Measurements from ENCODE around the gene CHRNA1.

Gene CHRNA1

DNA sequence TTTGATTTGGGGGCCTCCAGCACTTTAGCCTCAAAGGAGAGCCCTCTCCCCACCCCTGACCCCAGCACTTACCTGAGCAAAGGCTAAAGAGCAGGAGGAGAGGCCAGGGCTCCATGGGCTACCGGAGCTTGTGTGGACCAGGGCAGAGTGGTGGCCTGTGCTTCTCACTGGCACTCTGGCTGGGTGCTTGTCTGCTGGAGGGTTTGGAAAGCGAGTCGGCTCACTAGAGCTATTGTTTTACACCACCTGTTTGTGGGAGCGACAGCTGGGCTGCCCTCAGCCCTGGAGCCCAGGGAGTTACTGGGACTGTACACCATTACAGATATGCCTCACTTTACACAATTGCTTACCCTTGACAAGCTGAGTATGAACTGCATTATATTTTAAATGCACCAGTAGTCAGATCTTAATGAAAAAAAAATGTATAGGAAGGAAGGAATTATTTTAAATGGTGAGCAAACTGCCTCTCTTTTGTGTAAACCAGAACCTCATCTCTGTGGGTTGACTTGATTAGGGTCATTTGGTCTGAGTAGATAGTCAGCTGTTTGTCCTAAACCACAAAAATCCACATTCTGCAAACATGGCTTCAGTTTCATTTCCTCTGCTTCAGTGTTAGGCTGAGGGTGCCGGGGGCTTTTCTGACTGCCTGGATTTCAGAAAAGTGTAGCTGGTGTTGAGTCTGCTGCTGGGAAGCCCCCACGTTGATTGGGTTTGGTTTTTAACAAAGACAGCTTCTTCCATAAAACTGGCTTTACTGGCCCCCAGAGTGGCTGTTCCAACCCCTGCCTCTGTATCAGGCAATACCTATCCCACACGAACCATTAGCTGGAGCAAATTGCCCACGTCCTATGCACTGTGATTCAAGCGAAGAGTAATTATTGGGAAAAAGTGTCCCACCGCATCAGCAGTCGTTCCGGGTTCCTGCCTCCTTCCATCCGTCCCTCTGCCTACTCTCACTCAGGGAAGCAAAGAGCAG is at the start of gene CHRNA1:
TSS of gene CHRNA1 (minus strand) at position 193 of the 976 bp plus-strand sequence. CDS start at position 115, 78 bp downstream.
- DNase-seq: no peak

DNA sequence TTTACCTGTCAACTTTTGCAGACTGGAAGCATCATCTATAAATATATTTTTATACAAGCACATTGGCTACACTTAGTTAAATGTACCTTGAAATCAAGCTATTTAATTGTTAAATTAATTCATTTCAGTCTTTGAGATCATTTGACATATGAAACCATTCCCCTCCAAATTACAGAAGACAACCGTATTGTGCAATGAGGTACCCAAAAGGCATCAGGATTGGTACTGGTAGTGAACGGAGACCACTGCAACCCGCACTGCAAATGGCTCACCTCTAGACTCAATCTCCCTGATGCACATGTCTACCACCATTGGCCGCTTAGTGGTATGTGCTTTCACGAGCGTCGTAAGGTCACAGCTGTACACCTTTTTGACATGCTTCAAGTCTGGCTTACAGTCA is 47.8 kb upstream of the CHRNA1 start:
- no peak for DNase-seq

DNA sequence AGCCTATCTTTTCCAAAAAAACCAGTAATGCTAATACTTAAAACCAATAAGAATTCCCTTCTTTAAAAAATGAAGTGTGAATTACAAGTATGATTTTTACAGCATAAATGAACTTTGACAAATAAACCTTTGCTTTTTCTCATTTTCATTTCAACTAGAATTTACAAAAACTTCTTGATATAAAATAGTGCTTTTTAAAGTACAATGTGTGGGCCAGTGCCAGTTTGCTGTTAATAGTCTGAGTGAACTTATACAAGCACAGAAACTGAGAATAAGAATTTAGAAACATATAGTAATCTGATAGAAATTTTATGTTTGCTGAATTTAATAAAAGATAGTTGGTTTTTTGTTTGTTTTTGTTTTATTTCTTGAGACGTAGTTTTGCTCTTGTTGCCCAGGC is 43.7 kb upstream of the CHRNA1 start:
- DNase-seq: no peak

DNA sequence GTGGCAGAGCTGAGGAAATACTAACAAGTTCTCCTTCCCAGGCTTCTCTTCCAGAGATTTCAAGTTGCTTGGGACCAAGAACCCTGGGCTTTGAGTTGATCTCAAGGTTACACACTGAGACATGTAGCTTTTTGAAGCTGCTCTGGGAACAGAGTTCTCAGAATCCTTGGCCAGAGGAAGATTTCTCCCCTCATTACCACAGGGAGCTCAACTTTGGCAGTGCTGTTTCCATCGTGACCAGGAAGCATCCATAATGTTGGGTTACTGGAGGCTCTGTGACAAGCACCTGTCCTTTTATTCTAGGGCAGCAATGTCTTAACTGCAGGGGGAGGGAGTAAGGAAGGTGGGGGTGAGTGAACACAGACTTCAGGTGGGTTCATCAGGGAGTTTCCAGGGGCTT is 41.5 kb upstream of the CHRNA1 start:
- DNase-seq: no peak

DNA sequence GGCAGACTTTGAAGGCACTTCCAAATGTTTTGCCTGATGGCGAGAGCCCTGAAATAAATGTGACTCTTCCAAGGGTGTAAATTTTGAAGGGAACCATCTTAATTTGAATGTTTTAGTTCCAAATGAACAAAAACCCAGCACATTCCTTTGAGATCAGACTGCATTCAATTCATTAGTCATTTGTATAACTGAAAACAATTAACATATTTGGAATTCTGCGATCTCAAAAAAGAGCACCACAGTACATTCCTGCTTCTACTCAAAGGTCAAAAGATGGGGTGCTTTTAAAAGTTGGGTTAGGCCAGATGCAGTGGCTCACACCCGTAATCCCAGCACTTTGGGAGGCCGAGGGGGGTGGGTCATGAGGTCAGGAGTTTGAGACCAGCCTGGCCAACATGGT is 38.2 kb upstream of the CHRNA1 start:
- DNase-seq: no peak

DNA sequence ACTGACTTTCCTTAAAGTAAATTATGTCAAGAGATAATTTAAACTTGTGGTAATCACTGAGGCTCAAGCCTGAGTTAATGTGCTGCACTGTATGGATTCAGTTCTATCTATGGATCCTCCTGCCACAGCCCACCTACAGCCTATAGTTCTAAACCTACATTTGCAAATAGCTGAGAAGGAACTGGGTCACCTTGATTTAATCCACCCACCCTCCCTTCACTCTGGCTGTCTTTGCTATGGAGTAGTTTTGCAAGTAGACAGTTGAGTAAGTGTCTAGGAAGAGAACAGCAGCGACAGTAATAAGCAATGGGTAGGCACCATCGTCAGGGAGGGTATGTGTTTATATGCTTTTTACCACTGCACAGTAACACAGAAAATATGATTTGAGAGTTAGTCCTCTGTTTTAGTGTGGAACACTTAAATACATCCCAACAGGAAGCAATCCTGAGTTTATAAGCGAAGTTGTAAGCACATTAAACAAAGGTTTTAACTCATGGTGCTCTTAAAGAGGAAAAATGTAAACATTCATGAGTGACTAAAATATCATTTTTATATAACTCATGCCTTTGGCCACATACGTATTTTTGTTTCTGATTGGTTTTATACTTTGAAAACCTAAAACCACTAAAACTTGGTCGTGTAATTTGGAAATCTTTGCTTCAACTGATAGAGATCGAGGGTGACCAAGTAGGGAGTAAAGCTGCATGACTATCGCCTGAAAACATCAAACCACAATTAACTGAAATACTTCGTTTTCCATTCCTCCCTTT is 36.3 kb upstream of the CHRNA1 start:
- no peak for DNase-seq

DNA sequence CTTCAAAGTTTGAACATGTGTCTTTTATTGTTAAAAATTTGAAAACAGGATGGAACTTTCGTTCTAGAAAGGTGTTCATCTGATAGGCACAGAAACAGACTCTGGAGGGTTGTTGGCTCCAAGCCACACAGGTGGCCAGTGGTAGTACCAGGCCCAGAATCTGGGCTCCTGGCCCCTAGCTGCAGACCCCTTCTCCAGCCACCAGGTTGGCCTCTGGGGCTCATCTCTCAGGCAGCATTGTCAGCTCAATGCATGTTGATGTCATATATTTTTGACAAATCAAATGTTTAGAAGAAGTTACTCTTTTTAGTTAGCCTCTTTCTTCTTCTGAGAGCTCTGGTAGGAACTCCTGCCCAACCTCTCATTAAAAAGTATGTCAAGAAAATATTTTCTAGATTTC is 34.5 kb upstream of the CHRNA1 start:
- DNase-seq: no peak

DNA sequence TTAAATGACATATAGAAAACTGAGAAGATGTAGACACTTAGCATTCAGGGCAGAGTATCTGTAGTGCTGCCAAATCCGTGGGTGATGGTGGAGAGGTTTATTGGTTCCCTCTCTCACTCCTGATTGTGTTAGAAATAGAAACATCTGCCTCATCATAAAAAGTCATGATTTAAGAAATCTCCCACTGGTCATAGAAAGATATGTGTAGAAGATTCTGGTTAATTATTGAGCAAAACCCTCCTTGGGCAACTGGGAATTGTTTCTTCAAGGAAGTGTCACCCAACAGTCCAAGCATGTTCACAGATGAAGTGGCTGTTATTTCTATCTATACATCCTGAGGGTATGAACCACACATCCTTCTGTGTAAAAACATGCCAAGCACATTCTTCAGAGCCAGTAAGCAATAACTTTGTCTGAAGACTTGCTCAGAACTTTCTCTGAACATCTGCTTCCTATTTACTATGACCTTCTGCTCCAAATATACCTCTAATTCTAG is 33.6 kb upstream of the CHRNA1 start:
- no peak for DNase-seq

DNA sequence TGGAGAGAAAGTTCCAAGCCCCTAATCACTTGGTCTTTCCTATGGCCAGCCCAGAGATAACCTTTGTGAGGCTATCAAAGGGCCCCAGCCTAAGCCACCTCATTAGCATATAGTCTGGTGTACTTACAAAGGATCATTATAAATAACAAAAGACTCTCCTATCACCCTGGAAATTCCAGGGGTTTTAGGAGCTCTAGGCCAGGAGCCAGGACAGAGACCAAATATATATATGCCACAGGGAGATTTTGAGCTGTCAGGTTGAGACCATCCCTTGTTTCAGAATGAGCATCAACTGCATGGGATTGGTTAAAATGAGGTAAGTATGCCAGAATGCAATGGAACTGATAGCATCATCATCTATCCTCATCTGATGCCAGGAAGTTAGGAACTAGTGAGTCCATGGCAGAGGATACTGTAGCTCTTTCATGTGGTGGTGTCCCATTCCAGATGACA is 32.1 kb upstream of the CHRNA1 start:
- DNase-seq: no peak

DNA sequence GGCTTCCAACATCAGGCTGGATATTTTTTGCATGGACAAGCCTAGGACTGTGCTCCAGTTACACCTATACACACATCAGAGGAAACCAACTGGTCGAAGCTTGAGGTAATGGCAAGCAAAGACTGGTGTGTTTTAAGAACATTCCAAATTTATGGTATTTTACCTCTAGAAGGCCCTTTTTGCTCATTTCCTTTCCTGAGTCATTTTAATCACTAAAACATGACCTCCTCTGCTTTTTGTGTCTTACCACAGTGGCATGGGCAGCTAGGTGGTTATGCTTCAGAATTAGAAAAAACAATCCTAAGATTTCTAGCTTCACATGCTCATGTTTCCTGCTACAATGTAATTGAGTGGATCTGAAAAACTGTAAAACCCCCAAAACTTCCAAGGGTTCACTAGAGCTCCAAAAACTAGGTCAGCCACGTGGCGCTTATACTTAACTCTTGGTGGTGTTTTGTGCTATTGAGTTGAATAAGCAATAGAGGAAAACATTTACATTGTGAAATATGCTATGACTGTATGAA is 30.6 kb upstream of the CHRNA1 start:
- no peak for DNase-seq

DNA sequence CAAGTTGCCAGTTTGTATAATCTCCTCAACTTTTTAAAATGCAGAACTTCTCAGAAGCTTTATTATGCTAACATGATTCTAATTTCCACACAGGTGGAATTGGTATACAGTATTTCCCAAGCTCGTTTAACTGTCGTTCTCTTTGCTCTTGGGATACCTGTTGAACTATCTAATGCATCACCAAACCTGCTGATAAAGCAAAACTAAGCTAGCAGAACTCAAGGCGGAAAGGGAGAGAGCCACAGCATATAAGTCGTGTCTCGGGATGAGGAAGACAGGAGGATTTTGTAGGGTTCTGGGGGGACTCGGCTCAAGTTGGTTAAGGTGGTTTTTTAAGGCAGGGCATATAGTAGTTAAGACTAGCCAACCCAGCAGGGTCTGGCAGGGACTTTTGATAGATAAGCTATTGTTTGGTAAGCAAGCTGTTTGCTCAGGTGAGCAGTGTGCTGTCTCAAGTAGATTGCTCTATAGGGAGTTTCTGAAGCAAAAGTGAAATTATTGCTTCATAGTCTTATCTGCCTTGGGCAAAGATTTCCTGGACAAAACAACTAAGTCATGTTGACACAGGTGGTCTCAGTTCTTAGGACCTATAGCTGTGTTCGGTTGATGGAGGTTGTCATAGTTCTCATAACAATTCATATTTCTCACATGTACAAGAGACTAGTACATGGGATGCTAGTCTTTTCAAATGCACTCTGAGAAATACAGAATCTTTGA is 28.2 kb upstream of the CHRNA1 start:
- no peak for DNase-seq

DNA sequence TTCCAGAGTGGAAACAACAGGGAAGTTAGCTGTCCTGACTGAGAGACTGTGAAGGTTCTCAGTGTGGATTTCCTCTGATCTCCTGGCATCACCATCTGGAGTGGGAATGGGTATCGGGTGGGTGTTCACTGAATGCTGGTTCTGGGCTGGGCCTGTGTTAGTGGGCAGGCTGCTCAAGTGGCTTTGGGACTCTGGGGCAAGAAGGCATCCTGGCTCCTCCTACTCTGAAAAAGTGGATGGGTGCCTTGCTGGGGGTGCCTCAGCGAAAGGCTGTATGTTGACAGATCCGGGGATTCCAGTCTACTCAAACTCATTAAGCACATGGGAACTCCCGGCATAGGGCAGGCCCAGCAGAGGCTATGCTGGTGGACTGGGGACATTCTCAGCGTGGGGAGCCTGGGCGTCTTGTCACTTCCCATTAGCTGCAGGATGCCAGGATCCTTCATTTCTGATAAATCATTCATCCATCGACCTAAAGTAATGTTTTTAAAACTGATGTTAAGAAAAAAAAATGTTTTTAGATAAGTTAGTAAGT is 27.5 kb upstream of the CHRNA1 start:
- DNase-seq: no peak

DNA sequence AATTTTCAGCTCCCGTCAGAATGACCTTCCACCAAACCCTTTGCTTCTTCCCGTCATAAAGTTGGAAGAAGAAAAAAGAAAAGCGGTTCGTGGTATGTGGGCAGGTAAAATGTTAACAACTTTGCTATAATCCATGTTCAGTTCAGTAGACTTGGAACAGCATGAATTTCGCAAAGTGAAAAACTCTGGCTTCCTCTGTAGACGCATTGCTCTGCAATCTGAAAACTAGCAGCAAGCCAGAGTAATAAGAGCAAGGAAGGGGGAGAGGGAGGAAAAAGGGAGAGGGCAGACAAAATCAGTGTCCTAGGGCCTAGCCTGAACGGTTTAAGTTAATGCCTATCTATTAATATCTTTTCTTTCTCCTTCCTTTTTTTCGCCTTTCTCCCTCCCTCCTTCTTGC is 26.7 kb upstream of the CHRNA1 start:
- no peak for DNase-seq

DNA sequence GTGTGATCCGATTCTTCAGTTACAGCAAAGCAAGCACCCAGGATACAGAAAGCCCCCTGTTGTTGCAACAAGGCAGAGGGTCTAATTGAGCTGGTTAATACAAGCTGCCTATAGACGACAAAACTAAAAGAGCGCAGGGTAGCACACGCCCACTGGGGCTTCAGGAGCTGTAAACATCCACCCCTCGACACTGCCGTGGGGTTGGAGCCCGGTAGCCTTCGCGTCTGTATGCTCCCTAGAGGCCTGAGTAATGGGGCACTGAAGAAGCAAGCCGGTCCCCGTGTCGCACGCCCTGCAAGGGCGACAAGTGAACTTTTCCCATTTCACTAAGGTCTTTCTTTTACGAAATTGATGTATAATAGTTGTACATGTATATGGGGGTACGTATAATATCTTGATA is 24.7 kb upstream of the CHRNA1 start:
- no peak for DNase-seq

DNA sequence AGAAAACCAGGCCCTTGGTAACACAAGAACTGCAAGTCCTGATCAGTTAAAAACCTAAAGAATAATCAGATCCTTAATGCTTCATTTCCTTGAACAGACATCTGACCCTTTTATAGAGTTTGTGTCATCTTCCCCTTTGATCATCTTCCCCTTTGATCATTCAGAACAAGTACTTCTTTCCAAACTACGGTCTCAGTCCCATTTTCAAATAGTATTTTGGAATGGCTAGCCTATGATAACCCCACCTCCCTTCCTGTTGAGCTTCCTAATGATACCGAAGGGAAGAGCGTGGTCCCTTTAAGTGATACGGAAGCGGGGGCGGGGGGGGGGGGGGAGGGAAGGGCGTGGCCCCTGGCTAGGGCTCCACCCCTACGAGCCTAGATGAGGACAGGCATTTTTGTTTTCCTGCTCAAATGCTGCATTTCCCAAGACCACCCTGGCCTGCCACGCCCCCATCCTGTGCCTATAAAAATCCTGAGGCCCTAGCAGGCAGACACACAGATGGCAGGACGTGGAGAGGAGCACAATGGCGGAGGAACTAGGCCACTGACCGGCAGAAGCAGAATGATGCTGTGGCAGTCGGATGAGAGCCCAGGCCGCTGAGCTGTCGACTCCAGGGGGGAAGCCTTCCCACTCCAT is 24.1 kb upstream of the CHRNA1 start:
- DNase-seq: peak; percentile 21

DNA sequence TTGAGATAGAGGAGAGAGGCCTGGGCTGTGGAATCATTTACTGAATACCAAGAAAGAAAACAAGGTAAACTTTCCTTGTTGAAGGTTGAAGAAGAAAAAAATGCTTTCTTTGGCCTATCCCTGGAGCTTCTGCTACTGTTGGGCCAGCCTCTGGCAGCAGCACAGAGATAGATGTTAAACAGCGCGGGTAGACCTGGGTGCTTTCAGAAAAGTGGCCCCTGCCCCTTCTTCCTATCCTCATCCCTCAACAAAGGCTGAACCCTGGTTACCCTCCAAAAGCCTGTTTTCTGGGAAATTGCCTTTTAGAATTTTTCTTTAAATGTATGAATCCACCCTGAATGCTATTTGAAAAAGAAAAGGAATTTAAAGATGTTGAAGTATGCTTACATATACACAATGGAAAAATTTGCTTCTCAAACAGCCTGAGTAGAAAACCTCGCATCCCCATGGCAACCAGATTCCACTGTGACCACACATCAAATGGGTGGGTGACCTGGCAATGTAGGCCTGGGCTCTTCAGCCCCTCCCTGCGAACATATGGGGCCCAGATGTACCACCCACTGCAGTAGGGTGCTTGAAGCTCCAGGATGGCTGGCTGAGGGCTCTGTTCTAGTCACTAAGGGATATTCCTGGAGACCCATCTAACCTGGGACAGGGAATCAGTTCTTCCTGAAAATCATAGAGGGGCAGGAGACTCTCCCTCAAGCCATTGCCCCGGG is 23.4 kb upstream of the CHRNA1 start:
- DNase-seq: no peak

DNA sequence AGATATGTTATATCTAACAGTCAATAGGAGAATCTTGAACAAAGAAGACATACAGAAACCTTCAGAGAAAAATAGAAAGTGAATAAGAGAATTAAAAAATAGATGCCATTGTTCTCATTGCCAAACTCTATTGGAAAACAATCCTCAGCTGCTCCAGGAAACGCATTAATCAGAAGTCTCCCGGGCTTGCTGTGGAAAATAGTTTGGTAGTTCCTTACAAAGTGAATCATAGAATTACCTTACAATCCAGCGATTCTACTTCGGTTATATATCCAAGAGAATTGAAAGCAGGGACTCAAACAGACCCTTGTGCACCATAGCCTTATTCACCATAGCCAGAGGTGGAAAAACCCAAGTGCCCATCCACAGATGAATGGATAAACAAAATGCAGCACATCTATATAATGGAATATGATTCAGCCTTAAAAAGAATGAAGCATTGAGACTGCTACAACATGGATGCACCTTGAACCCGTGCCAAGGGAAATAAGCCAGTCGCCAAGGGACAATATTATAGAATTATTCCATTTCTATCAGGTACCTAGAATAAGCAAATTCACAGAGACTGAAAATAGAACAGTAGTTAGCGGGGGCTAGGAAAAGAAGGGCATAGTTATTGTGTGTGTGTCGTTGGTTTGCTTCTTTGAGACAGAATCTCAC is 21.9 kb upstream of the CHRNA1 start:
- no peak for DNase-seq

DNA sequence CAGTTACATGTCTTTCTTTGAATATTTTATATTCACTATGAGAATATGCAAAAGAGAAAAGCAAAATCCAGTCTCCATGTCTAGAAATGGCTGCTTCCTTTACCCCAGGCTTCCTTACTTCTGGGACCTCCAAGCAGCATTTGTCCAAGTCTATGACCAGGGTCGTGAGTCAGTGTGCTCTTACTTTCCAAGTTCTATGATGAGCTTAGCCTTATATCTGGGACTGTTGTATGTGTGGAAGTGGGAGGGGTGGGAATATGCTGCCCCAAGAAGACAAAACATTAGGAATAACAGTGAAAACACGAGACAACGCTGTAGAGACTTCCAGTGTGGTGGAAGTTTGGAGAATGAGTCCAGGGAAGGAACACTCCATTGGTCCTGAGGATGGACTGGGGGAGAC is 21.2 kb upstream of the CHRNA1 start:
- DNase-seq: no peak

DNA sequence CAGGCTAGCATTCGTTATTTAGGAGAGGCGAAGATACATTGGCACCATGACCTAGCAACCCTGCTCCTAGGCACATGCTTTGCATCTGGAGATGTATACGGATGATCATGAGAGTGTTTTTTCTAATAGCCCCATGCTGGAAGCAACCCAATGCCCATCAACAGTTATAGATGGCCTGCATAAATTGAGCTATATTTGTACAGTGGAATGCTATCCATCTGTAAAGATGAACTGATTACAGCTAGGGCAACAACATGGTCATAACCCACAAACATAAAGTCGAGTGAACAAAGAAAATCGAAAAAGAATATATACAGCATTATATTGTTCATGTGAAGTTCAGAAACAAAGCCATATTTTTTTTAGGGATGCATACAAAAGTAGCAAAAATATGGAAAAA is 20.6 kb upstream of the CHRNA1 start:
- no peak for DNase-seq

DNA sequence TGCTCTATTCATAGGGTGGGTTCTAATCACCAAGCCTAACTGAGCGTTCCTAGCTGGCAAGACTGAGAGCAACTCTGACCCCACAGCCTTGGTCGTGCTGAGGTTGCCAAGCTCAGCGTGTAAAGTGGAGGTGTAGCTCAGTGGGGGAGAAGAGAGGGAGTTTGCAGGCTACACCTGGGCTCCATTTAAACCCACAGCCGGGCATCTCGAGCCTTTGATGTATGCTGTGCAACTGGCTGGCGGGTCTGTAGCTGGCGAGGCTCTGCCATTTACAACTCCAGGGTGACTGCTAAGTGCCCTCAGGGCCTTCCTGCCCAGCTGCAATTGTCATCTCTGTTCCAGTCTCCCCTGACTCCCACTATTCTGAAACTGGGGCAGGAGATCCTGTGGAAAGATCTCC is 20.0 kb upstream of the CHRNA1 start:
- no peak for DNase-seq

DNA sequence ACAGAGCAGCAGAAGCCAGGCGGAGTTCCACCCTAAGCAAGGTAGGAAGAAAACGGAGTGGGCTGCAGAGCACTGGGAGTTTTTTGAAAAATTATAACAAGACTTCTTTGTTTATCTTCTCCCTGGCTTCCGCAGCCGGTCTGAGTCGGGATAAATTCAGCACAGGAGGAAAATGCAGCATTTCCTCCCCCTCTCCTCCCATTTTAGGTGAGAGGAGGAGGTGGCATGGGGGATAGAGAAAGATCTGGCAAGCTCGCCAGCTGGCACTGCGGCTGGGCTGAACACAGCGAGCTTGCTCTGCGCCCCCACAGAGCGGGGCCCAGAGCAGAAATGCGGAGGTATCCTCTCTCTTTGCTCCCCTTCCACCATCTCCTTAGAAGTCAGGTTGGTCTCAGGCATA is 17.7 kb upstream of the CHRNA1 start:
- DNase-seq: no peak

Data from CD4-positive, alpha-beta T cell treated with Interleukin-21 for 1 hour (primary cell).